NCI-H1436 treated with DMSO at 0.1 percent for 48 hours (cell line): Measurements from ENCODE around the gene WDR41.
"Not testable (repeated sequence)": the region's sequence is repeated elsewhere in the genome, so short reads cannot be mapped to it uniquely, and the experiment has no call there.

ENCODE experiments used
- DNase-seq: peaks from one replicate; lab custom pipeline; 2025; lab: John Stamatoyannopoulos, UW

WDR41 gene

DNA sequence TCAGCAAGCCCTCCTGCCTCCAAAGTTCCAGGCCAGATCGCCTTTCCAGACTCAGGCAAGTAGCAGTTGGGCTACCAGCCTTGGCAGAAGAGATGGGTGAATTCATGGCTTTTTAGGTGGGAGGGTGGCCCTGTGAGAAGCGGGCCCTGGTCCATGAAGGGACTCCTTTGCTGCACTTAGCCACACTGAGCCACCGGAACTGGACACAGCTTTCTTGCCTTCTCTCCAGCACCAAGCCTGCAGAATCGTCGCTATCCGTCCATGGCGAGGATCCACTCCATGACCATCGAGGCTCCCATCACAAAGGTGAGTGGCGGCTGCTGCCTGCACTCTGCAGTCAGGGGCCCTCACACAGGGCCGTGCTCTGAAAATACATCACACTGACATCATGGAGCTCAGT lies 85.0 kb downstream of the WDR41 start:
- DNase-seq = no peak

DNA sequence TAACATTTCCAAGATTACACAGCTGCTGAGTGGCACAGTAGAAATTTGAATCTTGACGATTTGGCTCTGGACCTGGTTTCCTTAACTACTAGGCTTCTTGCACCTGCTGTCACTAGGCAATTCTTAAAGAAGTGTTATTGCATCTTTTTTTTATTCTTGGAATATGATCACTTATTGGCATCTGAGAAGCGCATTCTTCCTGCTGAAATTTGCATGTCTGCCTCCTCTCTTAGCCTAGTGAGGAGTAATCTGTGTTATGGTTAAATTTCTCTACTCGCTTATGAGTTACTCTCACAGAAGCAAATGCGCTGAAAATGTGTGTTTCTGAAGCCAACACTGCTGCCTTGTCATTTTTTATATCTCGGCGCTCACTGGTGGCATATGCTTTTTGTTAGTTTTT lies 89.3 kb downstream of the WDR41 start:
- DNase-seq = no peak

DNA sequence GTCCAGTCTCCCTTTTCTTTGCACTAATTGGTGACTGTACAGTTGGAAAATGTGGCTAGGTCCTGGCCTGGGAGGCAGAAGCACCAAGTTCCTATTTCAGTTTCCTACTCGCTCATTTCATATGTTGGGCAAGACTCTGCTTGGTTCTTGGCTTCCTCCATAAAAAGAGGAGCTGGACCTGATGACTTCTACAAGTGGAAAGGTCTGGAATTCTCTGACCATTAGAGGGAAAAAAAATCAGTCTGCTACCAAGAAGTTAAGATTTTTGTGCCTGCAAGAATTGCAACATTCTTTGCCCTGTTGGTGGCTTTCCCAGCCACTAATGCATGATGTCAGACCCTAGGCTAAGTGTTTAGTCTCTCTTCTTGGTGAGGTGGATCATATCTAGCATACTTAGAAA lies 91.5 kb downstream of the WDR41 start:
- no peak for DNase-seq

DNA sequence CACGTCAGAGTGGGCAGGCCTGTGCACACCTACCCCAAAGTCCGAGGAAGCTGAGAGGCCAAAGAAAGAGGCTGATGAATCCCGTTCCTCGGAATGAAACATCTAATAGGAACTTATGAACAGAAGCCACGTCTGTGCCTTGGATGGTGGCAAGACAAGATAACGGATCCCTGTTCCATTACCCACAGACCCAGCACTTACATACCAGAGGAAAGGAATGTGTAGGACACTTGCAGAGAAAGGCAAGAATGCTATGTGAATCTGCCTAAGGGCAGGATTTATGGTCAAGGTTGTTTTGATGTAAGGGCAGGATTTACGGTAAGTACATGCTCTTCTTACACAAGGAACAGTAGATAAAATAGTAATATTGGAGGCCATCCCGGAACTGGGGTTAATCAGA lies 93.2 kb downstream of the WDR41 start:
- no peak for DNase-seq

DNA sequence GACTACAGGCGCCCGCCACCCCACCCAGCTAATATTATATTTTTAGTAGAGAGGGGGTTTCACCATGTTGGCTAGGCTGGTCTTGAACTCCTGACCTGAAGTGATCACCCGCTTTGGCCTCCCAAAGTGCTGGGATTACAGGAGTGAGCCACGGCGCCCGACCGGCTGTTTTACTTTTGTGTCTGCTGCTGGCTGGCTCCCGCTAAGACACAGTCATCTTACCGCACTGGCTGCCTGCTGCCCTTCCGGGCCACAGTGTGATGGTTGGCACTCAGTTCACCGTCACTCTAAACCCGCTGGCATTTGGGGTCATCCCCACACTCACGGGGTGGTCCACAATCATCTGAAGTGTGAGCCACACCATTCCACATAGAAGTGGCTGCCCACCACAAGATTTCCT lies 93.7 kb downstream of the WDR41 start:
- DNase-seq = no peak

DNA sequence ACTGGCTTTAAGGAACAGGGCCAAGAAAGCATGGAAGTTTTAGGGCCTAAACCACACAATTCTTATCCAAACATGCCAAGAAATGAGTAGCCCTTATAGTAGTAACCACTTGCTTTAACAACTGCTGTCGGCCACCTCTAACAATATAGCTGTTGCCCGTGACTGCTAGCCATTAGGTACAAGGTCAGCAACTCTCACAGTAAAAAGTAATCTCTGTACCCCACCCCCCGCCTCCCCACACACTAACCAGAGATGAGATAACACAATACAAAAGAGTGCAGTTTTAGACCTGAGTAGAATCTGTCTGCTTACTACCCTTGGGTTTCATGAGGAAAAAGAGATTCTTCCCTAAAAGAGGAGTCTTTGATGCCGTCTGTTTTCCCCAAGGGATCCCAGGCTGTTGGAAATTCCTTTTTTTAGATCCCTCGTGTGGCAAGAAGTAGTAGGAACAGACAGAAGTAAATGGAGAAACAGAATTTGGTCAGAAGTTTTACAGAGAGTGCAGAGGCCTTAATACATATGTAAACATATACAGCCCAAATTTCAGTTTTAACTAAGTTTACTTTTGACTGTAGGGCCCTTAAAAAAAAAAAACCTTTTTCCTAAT lies 94.3 kb downstream of the WDR41 start:
- no peak for DNase-seq

DNA sequence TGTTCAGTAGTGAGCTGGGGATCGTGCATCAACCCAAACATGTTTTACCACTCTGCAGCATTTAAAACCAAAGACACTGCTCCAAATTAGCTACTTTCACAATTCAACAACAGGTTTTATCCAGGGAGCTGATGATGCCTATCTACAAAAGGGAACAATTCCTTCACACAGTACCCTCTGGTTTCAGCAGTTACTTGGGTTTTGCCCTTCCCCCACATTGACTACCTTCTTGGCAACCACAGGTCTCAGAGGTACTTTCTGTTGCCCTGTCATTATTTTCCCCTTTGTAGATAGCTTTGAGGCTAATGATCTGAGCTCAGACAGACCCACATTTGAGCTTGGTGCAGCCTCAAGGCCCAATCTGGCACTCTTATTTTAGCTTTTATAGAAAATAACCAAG lies 96.1 kb downstream of the WDR41 start:
- no peak for DNase-seq

DNA sequence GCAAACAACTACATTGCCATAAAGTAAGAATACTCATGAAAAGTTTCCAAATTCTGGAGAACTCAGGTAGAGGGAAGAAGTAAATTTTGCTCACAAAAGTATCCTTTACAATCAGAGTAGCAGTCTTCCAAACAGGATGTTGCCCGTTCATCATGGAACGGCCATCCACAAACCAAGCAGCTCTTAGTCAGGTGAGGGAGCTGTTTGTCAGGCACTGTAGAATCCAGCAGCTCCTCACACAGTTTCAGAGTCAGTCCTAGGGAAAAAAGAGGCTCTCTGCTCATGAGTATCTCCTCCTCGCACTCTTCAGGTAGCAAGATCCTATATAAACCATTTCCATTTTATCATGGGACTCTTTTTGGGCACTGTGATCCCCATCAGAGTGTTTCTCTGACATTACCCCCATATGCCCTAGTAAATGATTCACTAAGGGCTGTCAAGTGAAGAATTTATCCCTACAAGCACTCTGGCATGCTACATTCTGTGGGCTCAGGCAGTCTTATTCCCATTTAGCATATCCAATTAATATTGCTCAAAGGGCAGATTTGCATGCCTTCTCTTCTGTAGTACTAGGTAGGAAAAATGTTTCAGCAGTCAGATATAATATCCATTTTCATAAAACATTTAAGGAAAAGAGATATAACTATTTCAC lies 97.9 kb downstream of the WDR41 start:
- no peak for DNase-seq

DNA sequence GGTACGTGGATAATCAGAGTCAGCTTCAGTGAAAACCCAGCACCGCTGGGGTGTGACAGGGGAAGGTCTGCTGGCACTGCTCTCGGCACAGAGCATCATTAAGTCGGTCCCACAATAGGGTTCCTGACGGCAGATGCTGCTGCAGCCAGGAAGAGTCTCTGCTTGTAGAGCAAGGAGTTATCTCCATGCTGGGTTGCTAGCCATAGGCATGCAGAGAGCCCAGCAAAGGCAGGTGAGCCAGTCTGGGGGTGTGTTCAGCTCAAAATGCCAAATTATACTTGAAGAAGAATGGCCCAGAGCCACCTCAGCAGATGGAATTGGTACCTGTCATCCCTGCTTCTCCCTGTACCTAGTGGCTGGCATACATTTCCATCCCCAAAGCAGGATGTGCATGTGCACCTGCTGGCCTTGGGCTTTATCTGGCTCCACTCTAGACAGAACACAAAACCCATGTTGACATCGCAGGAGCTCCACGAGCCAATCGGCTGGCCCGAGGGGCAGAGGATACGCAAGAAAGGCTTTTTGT lies 100.8 kb downstream of the WDR41 start:
- DNase-seq = no peak

DNA sequence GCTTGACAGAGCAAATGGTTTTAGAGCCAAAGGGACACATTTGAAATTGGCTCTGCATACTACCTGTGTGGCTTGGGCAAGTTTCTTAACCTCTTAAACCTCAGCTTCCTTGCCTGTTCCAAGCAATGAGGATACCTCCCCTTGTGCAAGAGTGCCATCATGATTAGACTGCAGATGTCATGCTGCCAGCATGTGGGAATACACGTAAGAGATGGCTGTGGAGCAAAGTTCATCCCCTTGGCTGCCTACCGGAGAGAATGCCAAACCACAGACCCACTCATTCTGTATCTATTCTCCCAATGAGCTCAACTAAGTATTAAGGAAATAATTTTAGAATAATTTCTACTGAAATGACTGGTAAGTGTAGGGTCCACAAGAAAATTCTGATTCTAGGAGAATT lies 101.3 kb downstream of the WDR41 start:
- no peak for DNase-seq

DNA sequence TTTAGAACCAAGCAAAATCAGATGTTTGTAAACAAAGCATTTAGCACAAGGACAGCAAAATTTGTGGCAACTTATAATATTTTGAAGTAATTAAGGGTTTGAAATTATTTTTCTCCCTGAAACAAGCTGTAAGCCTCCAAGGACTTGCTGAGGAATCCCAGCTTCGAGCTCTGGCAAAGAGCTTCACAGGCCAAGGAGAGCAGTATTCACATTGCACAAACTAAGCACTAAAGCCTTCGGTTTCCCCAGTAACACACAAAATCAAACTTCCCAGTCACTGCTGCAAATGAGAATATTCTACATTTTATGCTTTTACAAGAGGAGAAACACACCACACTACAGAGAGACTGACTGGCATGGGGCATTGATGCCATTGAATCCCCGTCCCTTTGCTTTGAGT lies 101.9 kb downstream of the WDR41 start:
- no peak for DNase-seq

DNA sequence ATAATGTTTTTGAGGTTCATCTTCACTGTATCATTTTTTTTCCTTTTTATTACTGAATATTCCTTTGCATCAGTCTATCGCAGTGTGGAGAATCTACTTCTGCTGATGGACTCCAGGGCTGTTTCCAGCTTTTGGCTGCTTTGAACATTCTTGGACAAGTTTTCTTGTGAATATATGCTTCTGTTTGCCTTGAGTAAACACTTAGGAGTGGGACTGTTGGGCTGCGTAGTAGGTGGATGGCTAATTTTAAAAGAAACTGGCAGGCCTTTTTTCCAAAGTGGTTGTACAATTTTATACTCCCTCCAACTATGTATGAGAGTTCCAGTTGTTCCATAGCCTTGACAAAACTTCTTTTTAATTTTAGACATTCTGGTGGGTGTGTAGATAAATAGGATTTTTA lies 102.4 kb downstream of the WDR41 start:
- no peak for DNase-seq

DNA sequence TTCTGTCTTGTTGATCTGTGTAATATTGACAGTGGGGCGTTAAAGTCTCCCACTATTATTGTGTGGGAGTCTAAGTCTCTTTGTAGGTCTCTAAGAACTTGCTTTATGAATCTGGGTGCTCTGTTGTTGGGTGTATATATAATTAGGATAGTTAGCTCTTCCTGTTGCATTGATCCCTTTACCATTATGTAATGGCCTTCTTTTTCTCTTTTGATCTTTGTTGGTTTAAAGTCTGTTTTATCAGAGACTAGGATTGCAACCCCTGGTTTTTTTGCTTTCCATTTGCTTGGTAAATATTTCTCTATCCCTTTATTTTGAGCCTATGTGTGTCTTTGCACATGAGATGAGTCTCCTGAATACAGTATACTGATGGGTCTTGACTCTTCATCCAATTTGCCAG lies 105.8 kb downstream of the WDR41 start:
- not testable (repeated sequence) for DNase-seq

DNA sequence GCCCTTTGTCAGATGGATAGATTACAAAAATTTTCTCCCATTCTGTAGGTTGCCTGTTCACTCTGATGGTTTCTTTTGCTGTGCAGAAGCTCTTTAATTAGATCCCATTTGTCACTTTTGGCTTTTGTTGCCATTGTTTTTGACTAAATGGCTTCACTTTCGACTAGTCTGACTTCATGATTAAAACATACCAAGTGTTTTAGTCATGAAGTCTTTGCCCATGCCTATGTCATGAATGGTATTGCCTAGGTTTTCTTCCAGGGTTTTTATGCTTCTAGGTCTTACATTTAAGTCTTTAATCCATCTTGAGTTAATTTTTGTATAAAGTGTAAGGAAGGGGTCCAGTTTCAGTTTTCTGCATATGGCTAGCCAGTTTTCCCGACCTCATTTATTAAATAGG lies 108.8 kb downstream of the WDR41 start:
- not testable (repeated sequence) for DNase-seq
